HG02870 (cell line): ENCODE results near the gene CDCA4.
"Not testable (repeated sequence)": the region's sequence is repeated elsewhere in the genome, so short reads cannot be mapped to it uniquely, and the experiment has no call there.

ENCODE experiments used
- ATAC-seq: cut with Tn5 transposase; IDR thresholded peaks from one replicate; pipeline ENCODE4 v1.9.1; 2021; ENCODE audit warnings: mild to moderate bottlenecking, moderate library complexity; ENCODE audit not compliant: unreplicated experiment

CDCA4 gene

DNA sequence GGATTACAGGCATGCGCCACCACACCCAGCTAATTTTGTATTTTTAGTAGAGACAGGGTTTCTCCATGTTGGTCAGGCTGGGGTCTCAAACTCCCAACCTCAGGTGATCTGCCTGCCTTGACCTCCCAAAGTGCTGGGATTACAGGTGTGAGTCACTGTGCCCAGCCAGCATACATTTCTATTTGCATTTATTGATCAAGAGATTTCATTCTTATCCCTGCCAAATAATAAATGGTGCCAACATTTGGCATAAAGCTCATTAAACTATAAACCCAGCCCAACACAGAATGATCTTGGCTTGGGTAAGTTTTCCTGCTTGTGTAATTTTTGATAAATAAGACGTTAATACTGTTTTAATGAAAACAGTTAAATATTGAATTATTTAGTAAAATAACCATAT is 14.7 kb upstream of the CDCA4 start:
- not testable (repeated sequence) for ATAC-seq

DNA sequence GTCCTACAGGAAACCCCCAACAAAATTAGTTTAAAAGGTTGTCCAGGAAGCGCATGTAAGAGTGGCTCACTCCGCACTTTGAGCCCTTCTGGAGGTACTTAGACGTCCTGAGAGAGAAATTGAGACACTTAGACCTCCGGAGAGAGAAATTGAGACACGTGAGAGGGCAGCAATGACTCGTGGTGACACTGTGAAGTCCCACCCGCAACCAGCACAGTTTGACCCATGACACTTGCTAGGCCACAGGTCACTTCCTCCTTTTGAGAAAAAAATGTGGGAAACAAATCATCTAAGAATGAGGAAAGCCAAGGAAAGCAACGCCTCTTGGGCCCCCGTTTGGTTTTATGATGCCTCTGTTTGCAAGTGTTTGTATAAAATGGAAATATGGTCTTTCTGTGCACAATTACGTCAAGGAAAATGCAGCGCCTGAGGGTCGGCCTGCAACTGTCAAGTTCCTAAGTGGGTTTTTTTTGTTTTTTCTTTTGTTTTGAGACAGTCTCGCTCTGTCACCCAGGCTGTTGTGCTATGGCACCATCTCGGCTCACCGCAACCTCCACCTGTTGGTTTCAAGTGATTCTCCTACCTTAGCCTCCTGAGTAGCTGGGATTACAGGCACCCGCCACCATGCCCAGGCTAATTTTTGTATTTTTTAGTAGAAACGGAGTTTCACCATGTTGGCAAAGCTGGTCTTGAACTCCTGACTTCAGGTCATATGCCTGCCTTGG is 13.6 kb upstream of the CDCA4 start:
- no peak for ATAC-seq

DNA sequence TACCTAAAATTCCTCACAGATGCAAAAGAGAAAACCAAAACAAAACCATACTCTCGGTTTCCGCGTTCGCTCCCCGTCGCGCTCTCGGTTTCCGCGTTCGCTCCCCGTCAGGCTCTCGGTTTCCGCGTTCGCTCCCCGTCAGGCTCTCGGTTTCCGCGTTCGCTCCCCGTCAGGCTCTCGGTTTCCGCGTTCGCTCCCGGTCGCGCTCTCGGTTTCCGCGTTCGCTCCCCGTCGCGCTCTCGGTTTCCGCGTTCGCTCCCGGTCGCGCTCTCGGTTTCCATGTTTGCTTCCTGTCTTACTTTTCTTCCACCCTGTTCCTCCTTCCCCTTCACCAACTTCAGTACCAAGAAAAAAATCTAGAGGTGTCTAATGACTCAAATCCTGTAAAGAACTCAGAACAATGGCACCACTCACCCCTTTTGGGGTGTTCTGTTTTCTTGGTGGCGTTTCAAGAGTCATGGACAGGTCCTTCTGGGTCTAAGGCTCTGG is 12.6 kb upstream of the CDCA4 start:
- not testable (repeated sequence) for ATAC-seq

DNA sequence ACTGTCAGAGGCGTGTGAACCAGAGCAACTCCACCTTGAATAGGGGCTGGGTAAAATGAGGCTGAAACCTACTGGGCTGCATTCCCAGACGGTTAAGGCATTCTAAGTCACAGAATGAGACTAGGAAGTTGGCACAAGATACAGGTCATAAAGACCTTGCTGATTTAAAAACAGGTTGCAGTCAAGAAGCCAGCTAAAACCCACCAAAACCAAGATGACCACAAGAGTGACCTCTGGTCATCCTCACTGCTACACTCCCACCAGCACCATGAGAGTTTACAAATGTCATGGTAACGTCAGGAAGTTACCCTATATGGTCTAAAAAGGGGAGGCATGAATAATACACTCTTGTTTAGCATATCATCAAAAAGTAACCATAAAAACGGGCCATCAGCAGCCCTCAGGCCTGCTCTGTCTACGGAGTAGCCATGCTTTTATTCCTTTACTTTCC is 11.6 kb upstream of the CDCA4 start:
- not testable (repeated sequence) for ATAC-seq

DNA sequence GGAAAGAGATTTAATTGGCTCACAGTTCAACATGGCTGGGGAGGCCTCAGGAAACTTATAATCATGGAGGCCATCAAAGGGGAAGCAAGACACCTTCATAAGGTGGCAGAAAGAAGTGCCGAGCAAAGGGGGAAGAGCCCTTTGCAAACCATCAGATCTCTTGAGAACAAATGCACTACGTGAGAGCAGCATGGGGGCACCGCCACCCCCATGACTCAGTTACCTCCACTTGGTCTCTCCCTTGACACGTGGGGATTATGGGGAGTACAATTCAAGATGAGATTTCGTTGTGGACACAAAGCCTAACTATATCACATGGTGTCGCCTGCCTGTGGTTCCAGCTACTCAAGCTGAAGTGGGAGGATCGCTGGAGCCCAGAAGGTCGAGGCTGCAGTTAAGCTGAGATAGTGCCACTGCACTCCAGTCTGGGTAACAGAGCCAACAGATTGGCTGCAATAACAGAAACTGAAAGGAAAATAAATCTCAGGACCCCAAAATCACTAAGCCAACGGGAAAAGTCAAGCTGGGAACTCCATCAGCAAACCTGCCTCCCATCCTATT is 10.0 kb upstream of the CDCA4 start:
- no peak for ATAC-seq

DNA sequence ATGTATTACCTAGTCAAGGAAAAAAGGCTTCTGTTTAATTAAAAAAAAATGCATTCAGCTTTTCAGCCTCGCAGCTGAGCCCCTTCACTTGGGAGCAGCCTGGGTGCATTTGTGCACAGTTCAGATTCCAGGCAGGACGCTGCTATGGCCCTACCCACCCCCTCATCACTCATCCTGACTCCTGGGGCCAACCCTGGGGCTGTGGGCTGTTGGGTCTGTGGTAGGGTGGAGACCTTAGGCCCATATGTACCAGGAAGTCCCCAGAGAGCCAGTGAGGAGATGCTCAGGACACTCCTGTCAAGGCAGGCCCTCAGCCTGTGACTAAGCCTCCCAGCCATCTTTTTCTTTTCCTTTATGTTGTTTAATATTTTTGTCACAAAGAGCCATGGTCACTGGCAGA is 9.3 kb upstream of the CDCA4 start:
- ATAC-seq: no peak

DNA sequence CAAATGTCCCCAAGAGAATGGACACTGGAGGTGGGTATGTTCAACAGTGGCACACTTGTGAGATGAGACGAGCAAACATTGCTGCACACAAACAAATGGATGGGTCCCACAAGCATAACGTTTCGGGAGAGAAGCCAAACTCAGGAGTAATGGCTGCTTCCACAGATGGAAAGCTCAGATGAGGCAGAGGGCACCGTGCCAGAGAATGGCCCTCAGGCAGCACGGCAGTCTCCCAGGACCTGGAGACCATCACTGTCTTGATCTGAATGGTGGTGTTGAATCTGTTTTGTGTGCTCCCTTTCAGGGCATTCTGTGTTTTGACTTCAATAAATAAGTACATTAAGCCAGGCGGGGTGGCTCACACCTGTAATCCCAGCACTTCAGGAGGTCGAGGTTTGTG is 8.5 kb upstream of the CDCA4 start:
- ATAC-seq: no peak

DNA sequence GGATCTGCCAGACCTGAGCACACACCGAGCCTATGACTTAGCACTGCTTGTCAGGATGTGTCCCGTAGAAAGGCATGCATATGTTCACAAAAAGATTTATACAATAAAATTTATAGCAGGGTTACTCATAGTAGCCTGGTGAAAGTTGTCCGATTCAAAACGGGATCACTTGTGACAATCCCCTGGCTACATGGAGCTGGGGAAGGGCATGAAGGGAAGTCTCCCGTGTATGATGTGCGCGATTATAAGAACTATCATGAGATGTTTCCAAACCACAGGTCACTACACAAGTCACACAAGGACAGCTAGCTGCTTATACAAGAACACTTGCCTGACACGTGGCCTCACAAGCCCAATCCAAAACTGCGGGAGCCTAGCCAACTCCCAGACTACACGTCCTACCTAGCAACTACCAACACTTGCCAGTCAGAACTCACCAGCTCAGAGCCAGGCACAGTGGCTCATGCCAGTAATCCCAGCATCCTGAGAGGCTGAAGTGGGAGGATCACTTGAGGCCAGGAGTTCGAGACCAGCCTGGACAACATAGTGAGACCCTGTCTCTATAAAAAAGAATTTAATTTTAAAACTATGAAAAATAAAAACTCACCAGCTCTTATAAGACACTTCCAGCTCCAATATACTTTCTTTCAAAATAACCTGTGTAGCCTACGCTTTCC is 7.5 kb upstream of the CDCA4 start:
- no peak for ATAC-seq

DNA sequence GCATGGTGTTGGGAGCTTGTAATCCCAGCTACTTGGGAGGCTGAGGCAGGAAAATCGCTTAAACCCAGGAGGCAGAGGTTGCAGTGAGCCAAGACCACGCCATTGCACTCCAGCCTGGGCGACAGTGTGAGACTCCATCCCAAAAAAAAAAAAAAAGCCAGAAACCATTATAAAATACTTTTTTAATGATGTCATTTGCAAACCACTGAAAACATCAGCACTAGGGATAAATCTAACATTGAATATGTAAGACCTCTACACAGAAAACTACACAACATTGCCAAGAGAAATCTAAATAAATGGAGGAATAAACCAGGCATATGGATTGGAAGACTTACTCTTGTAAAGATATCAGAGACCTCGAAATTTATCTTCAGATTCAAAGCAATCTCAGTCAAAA is 6.8 kb upstream of the CDCA4 start:
- ATAC-seq: not testable (repeated sequence)

DNA sequence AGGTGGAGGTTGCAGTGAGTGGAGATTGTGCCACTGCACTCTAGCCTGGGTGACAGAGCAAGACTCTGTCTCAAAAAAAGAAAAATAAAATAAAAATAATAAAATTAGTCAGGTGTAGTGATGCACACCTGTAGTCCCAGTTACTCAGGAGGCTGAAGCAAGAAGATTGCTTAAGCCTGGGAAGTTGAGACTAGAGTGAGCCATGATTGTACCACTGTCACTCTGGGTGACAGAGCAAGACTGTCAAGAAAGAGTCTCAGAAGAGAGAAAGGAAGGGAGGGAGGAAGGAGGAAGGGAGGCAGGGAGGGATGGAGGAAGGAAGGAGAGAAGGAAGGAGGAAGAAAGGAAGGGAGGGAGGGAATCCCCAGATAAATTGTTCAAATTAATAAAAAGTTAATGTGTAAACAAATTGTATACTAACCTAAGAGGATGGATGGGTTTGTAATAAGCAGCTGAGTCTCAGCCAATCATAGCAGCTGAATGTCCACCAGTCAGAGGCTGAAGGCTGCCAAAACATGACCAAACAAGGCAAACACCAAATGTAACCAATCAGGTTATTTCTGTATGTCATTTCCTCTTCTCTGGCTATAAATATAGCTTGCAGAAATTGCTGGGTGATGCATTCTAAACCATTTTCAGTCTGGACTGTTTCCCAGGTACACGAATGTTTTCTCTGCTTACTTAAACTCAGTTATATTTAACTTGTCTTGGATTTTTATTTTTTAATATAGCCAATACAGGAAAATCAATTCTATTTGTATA is 6.1 kb upstream of the CDCA4 start:
- ATAC-seq: no peak

DNA sequence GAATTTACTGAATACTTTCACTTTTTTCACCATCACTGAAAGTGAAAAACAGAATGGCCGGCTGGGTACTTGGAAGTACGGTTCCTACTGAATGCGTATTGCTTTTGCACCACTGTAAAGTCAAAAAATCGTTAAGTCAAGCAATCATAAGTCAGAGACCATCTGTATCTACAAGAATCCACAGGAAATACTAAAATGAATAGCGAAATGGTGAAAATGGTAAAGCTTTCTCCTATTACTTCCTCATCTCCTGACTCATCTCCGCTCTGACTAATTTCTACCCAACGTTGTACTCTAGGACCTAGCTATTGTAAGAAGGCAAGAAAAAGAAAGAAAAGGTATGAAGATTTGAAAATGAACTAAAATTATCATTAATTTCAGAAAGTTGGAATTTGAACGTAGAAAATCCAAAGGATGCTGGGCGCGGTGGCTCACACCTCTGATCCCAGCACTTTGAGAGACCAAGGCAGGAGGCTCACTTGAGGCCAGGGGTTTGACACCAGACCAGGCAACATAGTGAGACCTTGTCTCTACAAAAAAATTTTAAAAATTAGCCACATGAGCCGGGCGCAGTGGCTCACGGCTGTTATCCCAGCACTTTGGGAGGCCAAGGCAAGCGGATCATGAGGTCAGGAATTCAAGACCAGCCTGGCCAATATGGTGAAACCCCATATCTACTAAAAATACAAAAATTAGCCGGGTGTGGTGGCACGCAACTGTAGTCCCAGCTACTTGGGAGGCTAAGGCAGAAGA is 5.3 kb upstream of the CDCA4 start:
- peak; percentile 37 for ATAC-seq

DNA sequence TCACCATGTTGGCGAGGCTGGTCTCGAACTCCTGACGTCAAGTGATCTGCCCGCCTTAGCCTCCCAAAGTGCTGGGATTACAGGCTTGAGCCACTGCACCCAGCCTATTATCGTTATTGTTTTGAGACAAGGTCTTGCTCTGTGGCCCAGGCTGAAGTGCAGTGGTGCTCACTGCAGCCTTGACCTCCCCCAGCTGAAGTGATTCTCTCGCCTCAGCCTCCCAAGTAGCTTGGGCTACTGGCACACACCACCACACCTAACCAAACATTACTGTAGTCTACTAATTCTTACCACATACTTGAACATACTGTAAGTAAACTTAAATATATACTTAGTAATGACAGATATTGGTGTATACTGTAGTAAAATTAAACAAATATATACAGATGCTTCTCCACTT is 4.5 kb upstream of the CDCA4 start:
- no peak for ATAC-seq

DNA sequence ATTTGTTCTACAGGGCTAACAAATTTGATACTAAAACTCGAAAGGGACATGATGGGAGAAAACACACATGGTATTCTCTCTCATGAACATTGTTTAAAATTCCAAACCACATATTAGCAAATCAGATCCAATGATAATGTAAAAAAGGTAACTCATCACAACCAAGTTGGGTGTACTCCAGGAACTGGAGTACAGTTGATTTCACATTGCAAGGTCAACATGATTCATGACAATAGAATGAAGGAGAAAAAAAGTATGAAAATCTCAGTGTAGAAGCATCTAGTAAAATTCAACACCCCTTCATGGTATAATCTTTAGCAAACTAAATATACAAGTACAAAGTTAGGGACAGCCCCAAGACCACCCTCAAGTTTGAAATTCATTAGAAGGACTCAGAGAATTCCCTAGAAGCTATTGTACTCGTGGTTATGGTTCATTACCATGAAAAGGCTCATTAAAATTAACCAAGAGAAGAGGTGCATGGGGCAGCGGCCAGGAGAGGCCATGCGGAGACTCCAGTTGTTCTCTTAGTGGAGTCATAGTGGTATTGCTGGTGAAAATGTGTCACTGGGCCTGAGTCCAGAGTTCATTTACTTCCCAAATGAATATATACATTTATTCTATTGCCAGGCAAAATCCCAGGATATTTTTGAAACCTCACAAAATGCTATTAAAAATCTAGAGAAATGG is 3.1 kb upstream of the CDCA4 start:
- no peak for ATAC-seq

DNA sequence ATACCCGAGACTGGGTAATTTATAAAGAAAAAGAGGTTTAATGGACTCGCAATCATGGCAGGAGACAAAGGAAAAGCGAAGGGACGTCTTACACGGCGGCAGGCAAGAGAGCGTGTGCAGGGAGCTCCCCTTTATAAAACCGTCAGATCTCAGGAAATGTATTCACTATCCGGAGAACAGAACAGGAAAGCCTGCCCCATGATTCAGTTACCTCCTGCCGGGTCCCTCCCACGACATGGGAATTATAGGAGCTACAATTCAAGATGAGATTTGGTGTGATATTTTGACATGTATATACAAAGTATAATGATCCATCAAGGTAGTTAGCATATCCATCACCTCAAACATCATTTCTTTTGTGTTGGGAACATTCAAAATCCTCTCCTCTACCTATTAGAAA is 2.3 kb upstream of the CDCA4 start:
- ATAC-seq: no peak

DNA sequence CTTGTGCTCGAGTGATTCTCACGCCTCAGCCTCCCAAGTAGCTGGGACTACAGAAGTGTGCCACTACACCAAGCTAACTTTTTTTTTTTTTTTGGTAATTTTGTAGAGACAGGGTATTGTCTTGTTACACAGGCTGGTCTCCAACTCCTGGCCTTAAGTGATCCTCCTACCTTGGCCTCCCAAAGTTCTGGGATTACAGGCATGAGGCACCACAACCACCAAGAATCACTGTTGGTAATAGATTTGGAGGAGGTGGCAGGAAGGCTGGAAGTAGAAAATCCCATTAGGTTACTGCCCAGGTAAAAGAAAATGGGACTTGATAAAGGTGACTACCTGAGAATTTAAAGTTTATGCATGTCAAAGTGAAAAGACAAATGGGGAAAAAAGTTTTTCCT is 1.4 kb upstream of the CDCA4 start:
- ATAC-seq: no peak

DNA sequence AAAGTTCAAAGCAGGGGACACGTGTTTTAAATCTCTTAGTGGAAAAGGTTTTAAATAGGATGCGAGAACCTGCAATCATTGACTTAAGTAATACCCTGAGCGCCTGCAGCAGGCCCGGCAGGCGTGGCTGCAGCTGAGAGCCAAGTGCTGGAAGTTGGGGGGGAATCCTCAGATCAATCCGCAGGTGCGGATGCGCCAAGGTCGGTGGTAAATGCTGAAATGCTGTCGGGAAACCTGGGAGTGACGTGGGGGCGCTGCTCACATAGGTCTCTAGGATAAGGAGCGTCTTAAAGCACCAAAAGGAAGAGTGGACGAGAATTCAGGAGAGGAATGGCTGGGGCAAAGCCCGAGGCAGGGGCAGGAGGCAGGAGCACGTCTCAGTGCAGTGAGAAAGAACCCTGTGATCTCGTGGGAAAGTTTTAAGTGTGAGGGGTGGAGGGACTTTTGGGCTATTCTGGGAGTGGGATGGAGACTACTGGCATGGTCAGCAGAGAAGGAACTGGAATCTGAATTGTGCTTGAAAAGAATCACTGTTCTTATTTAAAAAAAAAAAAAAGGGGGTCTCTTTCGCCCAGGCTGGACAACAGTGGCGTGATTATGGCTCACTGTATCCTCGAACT is 883 bp upstream of the CDCA4 start:
- no peak for ATAC-seq

DNA sequence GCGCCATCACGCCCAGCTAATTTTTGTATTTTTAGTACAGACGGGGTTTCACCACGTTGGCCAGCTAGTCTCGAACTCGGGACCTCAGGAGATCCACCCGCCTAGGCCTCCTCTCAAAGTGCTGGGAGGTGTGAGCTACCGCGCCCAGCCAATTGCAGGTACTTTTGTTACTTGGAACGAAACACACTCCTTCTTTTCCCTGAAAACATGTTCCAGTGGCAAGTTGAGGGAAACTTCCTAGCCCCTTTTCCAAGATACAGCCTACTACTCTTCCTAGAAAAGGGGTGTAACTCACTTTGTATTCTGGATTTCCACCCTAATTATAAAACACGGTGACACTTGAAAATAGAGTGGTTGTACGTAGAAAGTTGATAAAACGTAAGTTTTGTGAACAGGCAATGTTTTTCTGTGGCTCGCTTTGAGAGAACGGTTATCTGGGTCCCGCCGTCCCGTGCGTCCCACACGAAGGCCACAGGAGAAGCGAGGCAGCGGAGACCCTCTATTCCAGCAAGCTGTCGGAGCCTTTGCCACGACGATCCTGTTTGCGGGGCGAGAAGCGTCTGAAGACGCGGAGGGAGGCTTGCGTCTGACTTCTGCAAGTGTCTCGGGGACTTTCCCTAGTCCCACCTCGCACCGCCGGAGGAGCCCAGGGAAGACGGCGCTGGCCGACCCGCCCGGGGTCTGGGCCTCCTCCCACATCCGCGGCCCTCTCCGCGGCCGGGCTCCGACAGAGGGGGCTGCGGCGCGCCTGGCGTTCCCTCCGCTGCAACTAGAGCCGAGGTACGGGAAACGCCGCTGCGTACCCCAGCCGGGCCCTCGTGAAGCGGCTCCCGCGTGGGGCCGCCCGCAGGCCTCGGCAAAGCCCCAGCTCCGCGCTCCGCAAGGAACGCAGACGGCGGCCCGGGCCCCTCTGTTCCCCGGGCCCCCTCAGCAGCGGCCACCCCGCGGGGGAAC is 745 bp downstream of the CDCA4 start:
- ATAC-seq: peak; percentile 28

DNA sequence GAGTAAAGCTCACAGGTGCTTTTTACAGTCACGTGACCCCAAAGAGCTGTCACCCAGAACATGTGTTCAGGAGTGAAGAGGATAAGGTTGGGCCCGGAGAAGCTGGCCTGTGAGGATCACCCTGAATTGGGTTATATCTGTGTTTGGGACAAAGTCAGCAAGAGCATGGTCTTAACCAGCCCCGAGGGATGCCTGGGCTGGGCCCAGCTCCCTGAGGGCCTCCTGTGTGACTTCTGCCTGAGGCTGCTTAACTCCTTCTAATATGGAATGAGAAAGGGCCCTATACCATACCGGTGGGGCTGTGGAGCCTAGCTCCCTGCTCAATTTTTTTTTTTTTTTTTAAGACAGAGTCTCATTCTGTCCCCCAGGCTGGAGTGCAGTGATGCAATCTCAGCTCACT is 2.5 kb downstream of the CDCA4 start:
- no peak for ATAC-seq

DNA sequence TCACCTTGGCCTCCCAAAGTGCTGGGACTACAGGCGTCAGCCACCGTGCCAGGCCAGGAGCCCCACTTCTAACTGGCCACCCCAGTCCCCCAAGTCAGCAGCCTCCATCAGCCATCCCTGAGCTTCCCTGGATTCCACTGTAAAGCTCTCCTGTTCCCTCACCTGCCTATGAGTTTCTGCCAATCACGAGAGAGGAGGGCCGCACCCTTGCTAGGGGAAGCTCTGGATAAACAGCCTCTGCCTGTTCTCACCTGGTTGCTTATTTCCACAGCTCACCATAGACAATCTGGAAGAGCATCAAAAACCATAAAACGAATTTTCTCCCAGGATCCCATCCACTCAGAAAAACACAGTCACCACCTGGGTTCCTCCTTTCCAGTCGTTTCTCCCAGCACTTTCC is 5.0 kb downstream of the CDCA4 start:
- ATAC-seq: no peak
